Hindlimb muscle (tissue), 1 donor: ENCODE results near the gene SLC39A9. TPM values are rescaled to one million over a fixed set of nuclear protein-coding genes. Genes with fewer than 3 reads are reported as not detected.

Experiments used
- DNase-seq: peaks from one replicate; pipeline ENCODE4 v3.0.0-alpha.2; 2013
- polyA plus RNA-seq: library from polyadenylated mRNA; unstranded; fragments of 120-200 nt; gene quantifications from one replicate; pipeline ENCODE4 v1.2.1, GENCODE V29; 2013; ENCODE audit not compliant: insufficient read length

Gene SLC39A9
- polyA plus RNA-seq, 1 donor: 27.1 TPM

DNA sequence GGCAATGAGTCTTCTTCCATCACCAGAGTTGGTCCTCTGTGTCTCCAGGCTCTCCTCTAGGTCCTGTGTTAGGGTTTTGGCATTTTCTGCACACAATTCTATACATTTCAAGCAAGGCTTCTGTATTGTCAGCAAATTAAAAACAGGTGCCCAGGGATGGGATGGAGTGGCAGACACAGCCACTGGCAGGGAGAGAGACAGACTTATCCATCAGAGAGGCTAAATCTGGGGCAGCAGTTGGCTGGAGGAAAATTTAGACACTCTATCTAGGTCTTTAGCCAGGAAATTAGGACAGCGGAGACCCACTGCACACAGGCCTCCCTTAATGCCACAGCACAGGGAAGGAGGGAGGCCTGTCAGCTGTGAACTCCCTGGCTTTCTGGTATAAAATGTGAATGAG lies 106.3 kb downstream of the SLC39A9 start:
- DNase-seq: no peak

DNA sequence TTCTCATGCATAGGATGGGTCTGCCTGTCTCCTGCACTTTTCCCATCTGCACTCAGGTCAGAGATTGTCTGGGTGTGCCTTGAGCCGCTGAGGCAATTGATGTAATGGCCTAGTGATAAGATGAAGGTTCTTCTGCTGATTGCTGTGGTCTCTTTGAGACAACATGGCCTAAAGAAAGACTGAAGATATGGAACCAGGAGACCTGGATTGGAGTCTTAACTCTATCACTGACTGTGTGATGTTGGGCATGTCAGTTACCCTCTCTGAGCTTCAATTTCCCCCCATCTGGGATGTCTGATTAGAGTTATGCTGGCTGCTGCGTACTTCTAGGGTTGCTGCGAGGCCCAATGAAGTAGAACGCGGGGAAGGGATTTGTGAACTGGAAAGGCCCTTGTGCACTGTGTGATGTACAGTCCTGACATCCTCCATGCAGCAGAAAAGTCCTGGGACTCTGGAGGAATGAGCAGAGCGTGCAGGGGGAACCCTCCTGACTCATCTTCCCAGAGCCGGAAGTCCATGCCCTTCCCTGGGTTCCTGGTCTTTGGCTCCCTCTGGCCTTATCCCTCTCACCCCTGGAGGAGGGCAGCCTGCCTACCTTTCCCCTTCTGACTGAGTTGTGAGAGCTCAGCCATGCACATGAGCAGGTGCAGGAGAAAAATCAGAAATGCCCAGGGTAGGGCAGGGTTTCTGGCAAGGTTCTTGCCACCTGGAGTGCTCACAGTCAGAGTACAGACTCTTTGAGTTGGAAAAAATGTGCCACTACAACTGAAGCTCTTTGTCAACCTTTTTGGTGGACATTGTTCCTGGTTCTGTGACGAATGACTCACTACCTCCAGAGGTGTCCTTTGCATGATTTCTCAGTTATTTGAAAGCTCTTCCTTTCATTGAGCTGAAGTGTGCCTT lies 107.1 kb downstream of the SLC39A9 start:
- no peak for DNase-seq

DNA sequence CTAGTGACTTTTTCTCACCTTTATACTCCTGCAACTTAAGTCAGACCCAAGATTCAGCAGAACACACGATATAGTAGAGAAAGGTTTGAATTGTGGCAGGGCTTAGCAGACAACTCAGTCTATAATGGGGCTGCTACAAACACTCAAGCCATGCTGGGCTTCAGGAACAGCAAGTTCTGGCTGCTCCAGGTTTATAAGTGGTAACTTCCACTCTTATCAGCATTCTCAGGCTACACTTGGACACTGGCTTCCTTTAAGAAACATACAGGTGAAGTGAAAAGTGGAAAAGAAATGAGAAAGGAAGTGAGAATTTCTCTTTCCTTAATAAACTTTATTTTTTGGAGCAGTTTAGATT lies 107.7 kb downstream of the SLC39A9 start:
- no peak for DNase-seq

Other genes with a start within 250 kb of the SLC39A9 start
- 46.9 TPM for gene DCAF5, start 245.6 kb upstream of the SLC39A9 start, polyA plus RNA-seq
- gene EXD2, start 207.2 kb upstream of the SLC39A9 start, polyA plus RNA-seq: 16.2 TPM
- gene GALNT16, start 138.5 kb upstream of the SLC39A9 start, polyA plus RNA-seq: 25.7 TPM
- 127 TPM for gene ERH, start 393 bp upstream of the SLC39A9 start, polyA plus RNA-seq
- gene PLEKHD1, start 86.0 kb downstream of the SLC39A9 start, polyA plus RNA-seq: 0.62 TPM
- not detected for gene CCDC177, start 176.2 kb downstream of the SLC39A9 start, polyA plus RNA-seq
- 22.6 TPM for gene SUSD6, start 212.9 kb downstream of the SLC39A9 start, polyA plus RNA-seq